ENCODE results near the gene EHD1. TPM values are rescaled to one million over a fixed set of nuclear protein-coding genes. Genes with fewer than 3 reads are reported as not detected.

The EHD1 gene
- total RNA-seq, 2 donors from 2014 or later = 39.7 to 43.8 TPM

- no peaks in the 10 kb centered on the region for H3K36me3 ChIP-seq (ENCODE audit: control insufficient read depth, insufficient read depth, low read length)
- Mint-ChIP-seq H3K27me3 (ENCODE audit: insufficient read depth) (no peaks in the 10 kb centered on the region), H3K9me3 (no peaks in the 10 kb centered on the region), H3K4me1 (peaks cover 24% of the 10 kb centered on the region), H3K4me3 (no peak overlapping the region), H3K27ac (no peak overlapping the region), H3K36me3 (ENCODE audit: low read depth) (peaks cover 2% of the 10 kb centered on the region)
- DNase-seq = no peak
- H3K27me3 ChIP-seq (ENCODE audit: control insufficient read depth, insufficient read depth, low read length, poor library complexity, severe bottlenecking) = no peaks in the 10 kb centered on the region
- H3K9me3 ChIP-seq (ENCODE audit: control insufficient read depth, low read length) = no peaks in the 10 kb centered on the region
- WGBS, 2 experiments (ENCODE audit: insufficient coverage in 1 of 2, insufficient read length in 1 of 2) = 94 to 96% methylated on average over 4 to 7 of the region's 7 CpGs
- H3K4me1 ChIP-seq (ENCODE audit: control insufficient read depth, insufficient read depth, low read length) = peaks cover 18% of the 10 kb centered on the region
- H3K9ac ChIP-seq (ENCODE audit: extremely low read depth, low read length, poor library complexity, severe bottlenecking) = no peak overlapping the region
- no peak for TF ChIP-seq CTCF (conservative IDR thresholded peaks at IDR 0.05)
- no peak overlapping the region for H3K4me3 ChIP-seq (ENCODE audit: low read length)
- H3K27ac ChIP-seq (ENCODE audit: low read depth, low read length) = no peak overlapping the region
These were observed 12.1 kb upstream of the EHD1 start for GRCh38 chr11:64890522-64890939.

GRCh38 chr11:64888729-64889511, 10.5 kb upstream of the EHD1 start:
- Histone ChIP-seq H3K9ac (ENCODE audit: extremely low read depth, low read length, poor library complexity, severe bottlenecking) (no peak overlapping the region), H3K36me3 (ENCODE audit: control insufficient read depth, insufficient read depth, low read length) (no peaks in the 10 kb centered on the region), H3K27me3 (ENCODE audit: control insufficient read depth, insufficient read depth, low read length, poor library complexity, severe bottlenecking) (no peaks in the 10 kb centered on the region), H3K4me1 (ENCODE audit: control insufficient read depth, insufficient read depth, low read length) (peaks cover 15% of the 10 kb centered on the region), H3K9me3 (ENCODE audit: control insufficient read depth, low read length) (no peaks in the 10 kb centered on the region), H3K27ac (ENCODE audit: low read depth, low read length) (no peak overlapping the region), H3K4me3 (ENCODE audit: low read length) (no peak overlapping the region)
- Mint-ChIP-seq H3K27me3 (ENCODE audit: insufficient read depth) (peaks cover 3% of the 10 kb centered on the region), H3K4me1 (peaks cover 24% of the 10 kb centered on the region), H3K27ac (peak overlapping the region; percentile 84), H3K9me3 (no peaks in the 10 kb centered on the region), H3K36me3 (ENCODE audit: low read depth) (no peaks in the 10 kb centered on the region), H3K4me3 (peak overlapping the region; percentile 13)
- WGBS, 2 experiments (ENCODE audit: insufficient coverage in 1 of 2, insufficient read length in 1 of 2) = 63 to 82% methylated on average over 6 to 9 of the region's 9 CpGs
- peak; percentile 72 for DNase-seq
- TF ChIP-seq CTCF (conservative IDR thresholded peaks at IDR 0.05) = no peak

GRCh38 chr11:64888406-64888728, 9.9 kb upstream of the EHD1 start:
- Mint-ChIP-seq H3K9me3 (no peaks in the 10 kb centered on the region), H3K27me3 (ENCODE audit: insufficient read depth) (peaks cover 5% of the 10 kb centered on the region), H3K27ac (peak overlapping the region; percentile 56), H3K4me1 (peaks cover 24% of the 10 kb centered on the region), H3K4me3 (peak overlapping the region; percentile 28), H3K36me3 (ENCODE audit: low read depth) (no peaks in the 10 kb centered on the region)
- Histone ChIP-seq H3K27me3 (ENCODE audit: control insufficient read depth, insufficient read depth, low read length, poor library complexity, severe bottlenecking) (no peaks in the 10 kb centered on the region), H3K4me3 (ENCODE audit: low read length) (no peak overlapping the region), H3K9me3 (ENCODE audit: control insufficient read depth, low read length) (no peaks in the 10 kb centered on the region), H3K4me1 (ENCODE audit: control insufficient read depth, insufficient read depth, low read length) (peaks cover 10% of the 10 kb centered on the region), H3K9ac (ENCODE audit: extremely low read depth, low read length, poor library complexity, severe bottlenecking) (no peak overlapping the region), H3K27ac (ENCODE audit: low read depth, low read length) (peak overlapping the region; percentile 51), H3K36me3 (ENCODE audit: control insufficient read depth, insufficient read depth, low read length) (no peaks in the 10 kb centered on the region)
- TF ChIP-seq CTCF (conservative IDR thresholded peaks at IDR 0.05) = no peak
- 75 to 79% methylated on average over 2 to 8 of the region's 8 CpGs for WGBS, 2 experiments (ENCODE audit: insufficient coverage in 1 of 2, insufficient read length in 1 of 2)
- no peak for DNase-seq
